ENCODE results near the gene TEAD1.

Gene TEAD1

GRCh38 chr11:12797996-12798395 lies 123.8 kb downstream of the TEAD1 start:
- no peak for TF ChIP-seq CTCF (IDR thresholded peaks at IDR 0.05; ENCODE audit: low read depth, low read length)
- no peak for DNase-seq (ENCODE audit: low read depth in 2 of 2)
- H3K4me3 ChIP-seq (replicated peaks in 1 of 2; ENCODE audit: low read depth in 2 of 2, low read length in 2 of 2) = no peak overlapping the region

GRCh38 chr11:12798609-12799011 lies 124.4 kb downstream of the TEAD1 start:
- H3K4me3 ChIP-seq (replicated peaks in 1 of 2; ENCODE audit: low read depth in 2 of 2, low read length in 2 of 2) = no peak overlapping the region
- no peak for DNase-seq (ENCODE audit: low read depth in 2 of 2)
- TF ChIP-seq CTCF (IDR thresholded peaks at IDR 0.05; ENCODE audit: low read depth, low read length) = no peak

DNA sequence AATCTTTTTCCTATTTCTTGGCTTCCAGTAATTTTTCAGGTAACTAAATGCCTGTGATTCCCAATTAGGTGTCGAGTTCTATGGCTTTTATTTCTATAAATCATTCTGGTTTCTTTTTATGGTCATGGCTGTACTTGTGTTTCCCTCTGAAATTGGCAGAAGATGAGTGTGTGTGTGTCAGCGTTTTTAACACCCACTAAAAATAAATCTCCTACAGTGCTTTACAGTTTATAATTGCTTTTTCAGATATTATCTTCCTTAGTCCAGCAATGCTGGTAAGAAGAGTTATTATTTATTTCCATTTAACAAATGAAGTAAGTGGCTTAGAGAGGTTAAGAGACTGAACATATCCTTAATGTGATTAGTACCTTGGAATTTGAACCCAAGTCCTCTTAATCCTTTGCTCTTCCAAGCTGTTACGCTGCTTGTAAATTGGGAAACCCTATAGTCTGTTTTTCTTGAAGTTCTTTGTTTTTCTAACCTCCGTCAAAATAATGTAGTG lies 125.2 kb downstream of the TEAD1 start:
- DNase-seq (ENCODE audit: low read depth in 2 of 2) = no peak

DNA sequence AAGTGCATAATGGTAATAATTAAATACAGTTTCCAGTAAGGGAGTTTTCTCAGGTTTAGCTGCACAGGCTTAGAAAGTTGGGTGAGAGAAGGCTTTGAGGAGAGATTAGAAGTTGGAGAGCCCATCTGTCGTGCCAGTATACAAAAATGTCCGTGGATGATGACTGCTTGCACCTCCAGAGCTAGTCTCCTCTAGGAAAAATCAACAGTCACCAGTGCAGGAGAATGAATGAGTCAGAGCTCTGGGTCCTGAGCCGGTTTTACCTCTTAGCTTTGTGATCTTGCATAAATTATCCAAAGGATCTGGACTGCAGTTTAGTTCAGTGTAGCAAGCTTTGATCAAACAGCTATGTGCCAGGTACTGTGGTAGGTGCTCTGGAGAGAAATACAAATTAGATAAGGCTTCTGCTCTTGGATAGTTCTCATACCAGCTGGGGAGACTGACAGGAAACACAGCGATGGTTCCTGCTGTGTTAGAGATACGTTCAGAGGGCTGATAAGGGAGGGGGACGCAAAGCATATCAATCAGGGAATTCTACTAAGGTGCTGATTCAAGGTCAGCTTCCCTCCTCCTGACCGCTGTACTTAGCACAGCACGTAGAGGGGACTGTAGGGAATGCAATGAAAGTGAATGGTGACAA lies 125.9 kb downstream of the TEAD1 start:
- no peak for TF ChIP-seq CTCF (IDR thresholded peaks at IDR 0.05; ENCODE audit: low read depth, low read length)
- DNase-seq (ENCODE audit: low read depth in 2 of 2) = peak; percentile 42 to 71
- no peak overlapping the region for H3K4me3 ChIP-seq (replicated peaks in 1 of 2; ENCODE audit: low read depth in 2 of 2, low read length in 2 of 2)

More for the DNA sequence above, 125.2 kb downstream of the TEAD1 start:
- no peak for TF ChIP-seq CTCF (IDR thresholded peaks at IDR 0.05; ENCODE audit: low read depth, low read length)
- no peak overlapping the region for H3K4me3 ChIP-seq (replicated peaks in 1 of 2; ENCODE audit: low read depth in 2 of 2, low read length in 2 of 2)

DNA sequence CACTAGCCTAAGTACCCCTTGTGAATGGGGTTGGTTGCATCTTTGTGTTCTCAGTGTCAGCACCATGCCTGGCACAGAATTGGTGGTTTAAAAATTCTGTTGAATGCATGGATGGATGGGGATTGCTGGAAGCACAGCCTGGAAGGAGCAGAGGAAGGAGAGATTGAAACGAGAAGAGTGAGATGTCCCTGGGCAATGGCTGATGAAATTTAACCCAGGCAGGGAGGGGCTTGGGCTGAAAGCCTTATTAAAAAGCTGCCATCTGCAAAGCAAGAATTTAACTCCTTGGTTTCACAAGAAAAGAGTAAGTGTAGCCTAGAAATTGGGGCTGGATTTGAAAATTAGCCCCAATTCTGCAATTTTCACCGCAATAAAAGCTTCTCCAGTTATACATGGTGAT lies 126.7 kb downstream of the TEAD1 start:
- no peak overlapping the region for H3K4me3 ChIP-seq (replicated peaks in 1 of 2; ENCODE audit: low read depth in 2 of 2, low read length in 2 of 2)
- DNase-seq (ENCODE audit: low read depth in 2 of 2) = no peak
- no peak for TF ChIP-seq CTCF (IDR thresholded peaks at IDR 0.05; ENCODE audit: low read depth, low read length)

DNA sequence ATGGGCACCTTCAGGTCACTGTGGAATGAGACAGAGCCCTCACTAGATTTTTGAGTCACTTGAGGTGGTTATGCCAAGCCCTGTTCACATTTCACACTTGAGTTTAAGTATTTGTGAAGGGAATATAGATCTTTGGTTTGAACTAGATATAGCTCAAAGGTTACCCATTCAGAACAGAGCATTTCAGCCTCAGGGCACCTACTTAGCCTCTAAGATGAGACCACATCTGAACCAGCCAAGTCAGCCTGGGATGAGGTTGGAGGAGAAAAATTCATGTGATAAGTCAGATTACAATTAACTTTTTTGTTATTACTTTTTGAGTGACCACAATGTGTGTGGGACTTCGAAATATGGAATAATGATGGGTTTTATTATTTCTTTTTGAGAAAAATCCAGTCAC lies 127.8 kb downstream of the TEAD1 start:
- no peak for TF ChIP-seq CTCF (IDR thresholded peaks at IDR 0.05; ENCODE audit: low read depth, low read length)
- H3K4me3 ChIP-seq (replicated peaks in 1 of 2; ENCODE audit: low read depth in 2 of 2, low read length in 2 of 2) = no peak overlapping the region
- DNase-seq (ENCODE audit: low read depth in 2 of 2) = no peak

All from cardiac fibroblast (primary cell).